PC-9 (cell line): ENCODE data around the gene CRELD2.

Experiments
- EZH2 ChIP-seq: fragments of 200-600 bp; sonication (generic); IDR thresholded peaks from 2 replicates; pipeline ENCODE4 v1.8.0; 2017; ENCODE audit warnings: antibody characterized with exemption, low read depth
- TF ChIP-seq, protein P1 (sequence below): fragments of 200-600 bp; sonication (generic); conservative IDR thresholded peaks from 2 replicates; pipeline ENCODE4 v1.6.1; 2017; ENCODE audit warnings: mixed run types, antibody characterized with exemption, mild to moderate bottlenecking, moderate library complexity

DNA sequence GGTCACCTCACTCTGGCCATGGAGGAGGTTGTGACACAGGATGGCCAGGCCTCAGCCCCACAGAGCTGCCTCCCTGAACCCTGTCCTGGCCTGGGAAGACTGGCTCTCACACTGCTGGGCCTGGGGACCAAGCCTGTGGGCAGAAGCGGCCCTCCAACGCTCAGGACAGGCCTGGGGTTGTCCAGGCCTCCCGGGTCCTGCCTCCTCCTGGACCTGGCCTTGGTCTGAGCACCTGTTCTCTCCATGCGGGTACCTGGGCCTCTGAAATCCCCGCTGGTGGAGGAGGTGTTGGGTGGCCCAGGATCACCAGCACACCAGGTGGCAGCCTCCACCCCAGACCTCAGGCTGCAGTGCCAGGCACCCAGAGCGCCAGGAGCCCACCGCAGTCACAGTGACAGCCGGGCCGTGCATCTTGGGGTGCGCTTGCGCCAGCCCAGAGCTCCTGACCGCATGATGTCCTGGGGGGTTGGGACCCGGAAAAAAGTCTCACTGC, 26.0 kb downstream of the CRELD2 start:
- TF ChIP-seq, protein P1, sequence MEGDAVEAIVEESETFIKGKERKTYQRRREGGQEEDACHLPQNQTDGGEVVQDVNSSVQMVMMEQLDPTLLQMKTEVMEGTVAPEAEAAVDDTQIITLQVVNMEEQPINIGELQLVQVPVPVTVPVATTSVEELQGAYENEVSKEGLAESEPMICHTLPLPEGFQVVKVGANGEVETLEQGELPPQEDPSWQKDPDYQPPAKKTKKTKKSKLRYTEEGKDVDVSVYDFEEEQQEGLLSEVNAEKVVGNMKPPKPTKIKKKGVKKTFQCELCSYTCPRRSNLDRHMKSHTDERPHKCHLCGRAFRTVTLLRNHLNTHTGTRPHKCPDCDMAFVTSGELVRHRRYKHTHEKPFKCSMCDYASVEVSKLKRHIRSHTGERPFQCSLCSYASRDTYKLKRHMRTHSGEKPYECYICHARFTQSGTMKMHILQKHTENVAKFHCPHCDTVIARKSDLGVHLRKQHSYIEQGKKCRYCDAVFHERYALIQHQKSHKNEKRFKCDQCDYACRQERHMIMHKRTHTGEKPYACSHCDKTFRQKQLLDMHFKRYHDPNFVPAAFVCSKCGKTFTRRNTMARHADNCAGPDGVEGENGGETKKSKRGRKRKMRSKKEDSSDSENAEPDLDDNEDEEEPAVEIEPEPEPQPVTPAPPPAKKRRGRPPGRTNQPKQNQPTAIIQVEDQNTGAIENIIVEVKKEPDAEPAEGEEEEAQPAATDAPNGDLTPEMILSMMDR: no peak
- TF ChIP-seq EZH2: no peak
